Forelimb muscle (tissue), 1 donor: Measurements from ENCODE around the gene UTS2R. TPM values are rescaled to one million over a fixed set of nuclear protein-coding genes. Genes with fewer than 3 reads are reported as not detected.

Source experiments
- DNase-seq: peaks from one replicate; pipeline ENCODE4 v3.0.0-alpha.2; 2013; ENCODE audit warnings: low read depth
- polyA plus RNA-seq: library from polyadenylated mRNA; unstranded; fragments of 120-200 nt; gene quantifications from one replicate; pipeline ENCODE4 v1.2.1, GENCODE V29; 2013; ENCODE audit not compliant: insufficient read length

Gene UTS2R
- polyA plus RNA-seq, 1 donor = 5.8 TPM

DNA sequence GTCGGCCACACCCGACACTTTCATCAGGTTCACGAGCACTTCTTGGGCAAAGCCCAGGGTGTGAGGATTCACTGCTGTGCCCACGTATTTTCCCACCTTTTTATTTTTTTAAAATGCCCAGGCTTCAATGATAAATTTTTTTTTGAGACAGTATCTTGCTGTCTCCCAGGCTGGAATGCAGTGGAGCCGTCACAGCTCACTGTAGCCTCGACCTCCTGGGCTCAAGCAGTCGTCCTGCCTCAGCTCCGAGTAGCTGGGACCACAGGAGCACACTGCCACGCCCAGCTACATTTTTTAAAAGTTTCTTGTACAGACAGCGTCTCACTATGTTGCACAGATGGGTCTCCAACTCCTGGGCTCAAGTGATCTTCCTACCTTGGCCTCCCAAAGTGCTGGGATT lies 17.8 kb downstream of the UTS2R start:
- DNase-seq = no peak

DNA sequence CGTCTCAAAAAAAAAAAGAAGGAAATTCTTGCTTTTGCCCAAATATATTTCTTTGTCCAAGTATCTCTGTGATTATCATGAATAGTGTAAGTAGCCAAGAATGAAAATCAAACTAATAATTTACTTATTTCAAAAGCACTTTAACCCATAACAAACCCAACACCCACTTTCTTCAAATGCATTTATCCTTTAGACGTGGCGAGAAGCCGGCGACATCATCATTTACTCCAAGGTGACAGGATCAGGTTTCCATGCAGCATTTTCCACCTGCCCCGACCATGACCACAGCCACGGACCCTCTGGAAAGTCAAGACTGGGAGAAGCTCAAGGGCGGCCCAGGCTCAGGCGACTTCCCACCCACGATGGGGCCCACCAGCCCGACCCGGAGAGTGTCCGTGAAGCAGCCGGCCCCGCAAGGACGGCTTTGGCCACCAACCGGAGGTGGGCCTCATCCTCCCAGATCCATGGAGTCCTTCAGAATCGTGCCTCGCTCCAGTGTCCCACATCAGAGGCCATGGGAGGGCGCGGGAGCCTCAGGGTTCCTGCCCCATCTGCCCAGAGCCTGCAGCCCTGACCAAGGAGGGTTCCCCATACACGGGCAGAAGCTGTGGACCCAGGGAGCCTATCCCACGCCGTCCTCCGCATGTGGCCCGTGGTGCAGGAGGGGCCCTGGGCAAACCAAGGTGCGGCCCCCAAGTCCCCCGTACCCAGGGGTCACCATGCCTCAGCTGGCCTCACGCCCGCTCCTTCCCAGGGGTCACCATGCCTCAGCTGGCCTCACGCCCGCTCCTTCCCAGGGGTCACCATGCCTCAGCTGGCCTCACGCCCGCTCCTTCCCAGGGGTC lies 18.7 kb downstream of the UTS2R start:
- DNase-seq = no peak

DNA sequence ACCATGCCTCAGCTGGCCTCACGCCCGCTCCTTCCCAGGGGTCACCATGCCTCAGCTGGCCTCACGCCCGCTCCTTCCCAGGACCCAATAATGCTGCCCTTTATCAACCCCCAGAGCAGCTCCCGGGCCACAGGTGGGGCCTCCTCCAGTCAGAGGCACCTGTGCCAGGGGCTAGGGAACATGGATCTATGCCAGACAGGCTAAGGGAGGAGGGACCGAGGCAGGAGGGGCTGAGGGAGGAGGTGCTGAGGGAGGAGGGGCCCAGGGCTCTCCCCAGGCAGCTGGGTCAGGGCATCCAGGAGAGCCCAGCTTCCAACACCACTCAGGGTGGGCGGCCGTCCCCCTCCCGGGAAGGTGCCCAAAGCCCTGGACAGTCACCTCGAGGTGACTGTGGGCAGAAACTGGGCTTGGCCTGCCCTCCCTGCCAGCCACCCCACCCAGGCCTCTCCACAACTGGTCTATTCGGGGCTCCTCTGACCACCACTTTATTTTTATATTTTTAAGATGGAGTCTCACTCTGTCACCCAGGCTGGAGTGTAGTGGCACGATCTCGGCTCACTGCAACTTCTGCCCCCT lies 19.4 kb downstream of the UTS2R start:
- no peak for DNase-seq

DNA sequence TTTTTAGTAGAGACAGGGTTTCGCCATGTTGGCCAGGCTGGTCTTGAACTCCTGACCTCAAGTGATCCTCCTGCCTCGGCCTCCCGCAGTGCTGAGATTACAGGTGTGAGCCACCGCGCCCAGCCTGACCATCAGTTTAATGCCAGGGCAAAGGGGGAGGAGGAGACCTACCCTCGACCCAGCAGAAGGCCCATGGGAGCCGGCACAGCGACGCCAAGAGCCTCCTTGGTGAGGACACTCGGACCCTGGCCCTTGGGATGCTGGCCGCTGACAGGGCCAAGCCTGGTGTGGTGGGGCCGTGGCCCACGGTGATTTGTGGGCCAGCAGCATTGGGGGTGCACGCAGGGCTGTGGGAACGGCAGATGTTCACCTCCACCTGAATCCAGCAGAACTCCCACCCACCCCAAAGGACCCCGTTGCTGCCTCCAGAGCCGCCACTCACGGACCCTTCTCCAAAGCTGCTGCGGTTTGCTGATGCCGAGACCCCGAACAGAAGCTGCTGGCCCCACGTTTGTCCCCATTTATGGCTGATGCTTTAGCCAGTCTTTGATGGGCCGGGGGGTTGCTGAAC lies 20.0 kb downstream of the UTS2R start:
- DNase-seq = no peak

DNA sequence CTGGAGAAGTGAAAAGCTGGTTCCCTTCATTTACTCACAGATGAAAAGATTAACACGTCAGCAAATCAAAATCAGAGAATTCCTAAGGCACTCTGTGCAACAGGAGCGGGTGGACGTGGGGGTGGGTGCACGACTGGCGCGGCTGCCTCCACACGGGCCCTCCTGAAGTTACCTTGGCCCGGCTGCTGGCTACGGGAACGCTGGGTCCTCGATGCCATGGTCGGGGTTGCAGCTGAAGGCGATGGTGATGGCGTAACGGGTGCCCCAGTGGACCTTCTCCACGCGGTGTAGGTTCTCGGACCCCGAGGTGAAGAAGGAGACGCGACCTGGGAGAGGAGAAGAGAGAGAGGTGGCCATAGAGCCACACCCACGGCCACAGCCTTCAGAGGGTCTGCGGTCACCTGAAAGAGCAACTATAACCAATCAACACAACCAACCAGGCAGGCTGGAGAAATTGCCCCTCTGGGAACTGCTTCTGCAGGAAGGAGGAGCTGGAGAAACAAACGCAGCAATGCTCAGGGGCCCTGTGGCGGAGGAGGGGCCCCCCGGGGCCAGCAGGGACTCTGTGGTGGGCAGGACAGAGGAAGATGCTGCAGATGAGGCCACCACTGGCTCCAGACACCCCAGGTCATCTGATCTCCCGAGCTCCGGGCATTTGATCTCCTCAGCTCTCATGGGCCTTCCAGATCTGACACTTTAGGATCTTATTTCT lies 20.8 kb downstream of the UTS2R start:
- DNase-seq = no peak

DNA sequence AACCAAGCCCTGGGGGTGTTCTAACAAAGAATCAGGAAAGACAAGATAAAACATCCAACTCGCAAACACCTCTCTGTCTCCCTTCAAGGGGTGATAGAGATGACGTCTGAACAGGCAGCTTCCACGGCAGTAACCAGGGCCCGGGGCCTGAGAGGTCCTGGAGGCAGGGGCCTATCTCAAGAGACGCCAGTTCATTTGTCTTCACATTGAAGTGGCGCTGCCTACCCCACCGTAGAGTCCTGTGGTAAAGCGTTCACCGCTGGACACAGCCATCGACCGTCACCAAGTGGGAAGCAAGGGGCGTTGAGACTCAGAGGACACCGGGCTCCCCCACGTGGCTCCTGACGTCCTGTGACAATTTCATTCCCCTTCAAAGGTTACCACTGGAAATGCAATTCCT lies 21.4 kb downstream of the UTS2R start:
- DNase-seq = no peak

DNA sequence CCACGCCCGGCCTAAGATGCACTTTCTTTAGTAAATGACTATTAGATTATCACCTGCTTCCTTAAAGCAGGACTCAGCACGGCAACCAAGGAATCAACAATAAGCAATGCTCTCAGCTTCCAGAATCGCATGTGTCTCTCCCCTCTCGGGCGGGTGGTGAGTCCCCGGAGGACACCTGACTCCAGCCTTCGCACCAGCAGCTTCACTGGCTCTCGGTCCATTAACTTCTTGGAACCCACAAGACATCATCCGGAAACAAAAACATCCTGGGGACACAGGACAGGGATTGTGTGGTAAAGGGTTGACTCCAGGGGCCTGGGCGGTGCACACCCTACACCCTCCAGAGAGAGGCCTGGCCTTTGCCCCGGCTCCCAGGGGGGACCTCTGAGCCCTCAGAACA lies 22.7 kb downstream of the UTS2R start:
- no peak for DNase-seq

DNA sequence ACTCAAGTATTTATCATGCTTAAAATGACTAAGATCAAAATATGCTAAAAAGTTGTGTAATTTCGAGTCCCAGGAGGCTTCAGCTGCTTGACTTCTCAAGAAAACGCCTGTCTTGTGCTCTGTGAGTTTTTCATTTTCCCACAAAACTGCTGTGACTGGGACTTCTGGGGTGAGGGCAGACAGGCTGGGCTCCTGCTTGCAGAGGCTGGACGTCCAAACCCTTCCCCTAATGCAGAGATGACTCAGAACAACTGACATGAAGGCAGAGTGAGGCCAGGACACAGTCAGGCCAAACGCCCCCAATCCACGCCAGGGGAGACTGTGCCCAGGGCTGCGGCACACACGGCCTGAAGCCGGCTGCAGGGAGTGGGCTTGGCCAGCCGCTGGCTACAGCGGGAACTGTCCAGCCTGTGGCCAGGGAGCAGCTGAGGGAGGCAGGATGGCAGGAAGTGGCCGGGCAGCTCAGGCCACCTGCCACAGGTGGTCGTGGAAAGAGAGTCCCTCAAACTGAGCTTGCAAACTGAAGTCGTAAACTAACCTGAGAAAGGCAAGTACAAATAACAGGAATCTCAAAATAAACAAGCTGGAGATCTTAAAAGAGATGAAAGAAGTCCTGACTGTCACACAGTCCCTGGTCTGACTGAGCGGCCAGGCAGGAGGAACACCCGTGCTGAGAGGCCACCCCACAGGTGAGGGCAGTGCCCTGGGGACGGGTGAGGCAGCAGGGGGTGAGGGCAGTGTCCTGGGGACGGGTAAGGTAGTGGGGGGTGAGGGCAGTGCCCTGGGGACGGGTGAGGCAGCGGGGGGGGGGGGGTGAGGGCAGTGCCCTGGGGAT lies 25.3 kb downstream of the UTS2R start:
- no peak for DNase-seq

DNA sequence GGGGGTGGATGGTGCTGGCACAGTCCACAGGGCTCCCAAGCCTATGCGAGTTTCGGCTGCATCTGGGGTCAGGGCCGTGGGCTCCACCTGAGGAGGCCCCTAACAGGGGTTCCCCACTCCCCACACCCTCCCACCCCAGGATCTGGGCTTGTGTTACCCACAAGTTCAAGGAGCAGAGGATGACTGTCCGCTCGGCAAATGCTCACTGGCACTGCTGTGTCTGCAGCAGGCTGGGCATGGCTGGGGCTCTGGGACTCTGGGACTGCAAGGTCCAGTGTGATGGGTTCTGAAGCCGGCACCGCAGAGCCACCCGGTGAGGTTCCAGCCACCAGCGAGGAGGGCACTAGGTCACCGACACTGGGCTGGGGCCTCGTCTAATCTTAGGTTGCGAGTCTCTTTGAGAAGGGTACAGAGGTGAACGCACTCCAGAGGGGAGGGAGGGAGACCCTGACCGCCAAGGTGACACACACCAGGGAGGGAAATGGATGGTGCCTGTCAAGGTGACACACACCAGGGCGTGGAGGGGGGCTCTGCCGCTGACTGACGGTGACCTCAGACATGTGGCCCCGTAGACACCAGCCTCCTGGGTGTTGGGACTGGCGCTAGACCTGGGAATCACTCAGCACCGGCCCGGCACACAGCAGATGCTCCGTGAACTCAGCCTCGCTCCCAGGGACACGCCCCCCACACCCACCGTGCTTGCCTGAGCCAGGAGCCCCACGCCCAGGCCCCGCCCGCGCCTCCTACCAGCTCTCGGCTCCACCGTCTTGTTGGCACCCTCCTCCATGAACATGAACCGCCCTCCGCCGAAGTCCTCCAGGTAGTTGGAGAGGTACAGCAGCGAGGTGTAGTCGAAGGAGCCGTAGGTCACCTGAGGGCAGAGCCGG lies 26.1 kb downstream of the UTS2R start:
- DNase-seq = no peak

DNA sequence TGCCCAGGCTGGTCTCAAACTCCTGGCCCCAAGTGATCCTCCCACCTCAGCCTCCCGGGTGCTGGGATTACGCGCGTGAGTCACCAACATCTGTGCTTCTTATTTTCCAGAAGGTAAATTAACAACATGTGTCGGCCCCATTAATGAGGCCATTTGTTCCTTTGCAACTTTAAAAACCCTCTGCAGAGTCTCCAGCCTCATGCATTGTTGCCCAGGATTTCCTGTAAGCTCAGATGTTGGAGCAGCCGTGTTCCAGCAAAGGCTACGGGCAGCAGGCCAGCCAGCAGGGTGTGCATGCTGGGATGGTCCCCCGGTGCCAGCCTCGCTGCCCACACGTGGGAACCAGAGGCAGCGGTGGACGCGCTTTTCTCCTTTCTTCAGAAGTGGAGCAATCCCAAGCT lies 27.5 kb downstream of the UTS2R start:
- no peak for DNase-seq

DNA sequence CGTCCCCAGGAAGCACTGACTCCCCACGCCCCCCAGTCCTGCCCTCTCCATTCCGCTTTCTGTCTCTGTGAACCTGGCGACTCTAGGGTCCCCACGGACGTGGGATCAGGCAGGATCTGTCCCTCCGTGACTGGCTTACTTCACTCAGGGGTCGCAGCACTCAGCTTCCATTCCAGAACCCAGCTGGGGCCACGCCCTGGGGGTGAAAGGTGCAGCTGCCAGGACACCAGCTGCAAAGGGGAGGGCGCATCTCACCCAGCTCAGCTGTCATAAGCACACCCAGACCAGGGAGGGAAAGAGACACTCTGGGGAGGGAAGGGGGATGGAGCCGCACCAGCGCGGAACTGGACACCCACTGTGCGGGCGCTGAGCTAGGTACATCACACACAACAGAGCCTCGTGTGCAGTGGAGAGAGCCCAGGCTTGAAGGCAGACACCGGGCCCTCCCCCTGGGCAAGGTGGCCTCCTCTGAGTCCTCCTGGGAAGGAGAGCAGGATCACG lies 28.1 kb downstream of the UTS2R start:
- no peak for DNase-seq

DNA sequence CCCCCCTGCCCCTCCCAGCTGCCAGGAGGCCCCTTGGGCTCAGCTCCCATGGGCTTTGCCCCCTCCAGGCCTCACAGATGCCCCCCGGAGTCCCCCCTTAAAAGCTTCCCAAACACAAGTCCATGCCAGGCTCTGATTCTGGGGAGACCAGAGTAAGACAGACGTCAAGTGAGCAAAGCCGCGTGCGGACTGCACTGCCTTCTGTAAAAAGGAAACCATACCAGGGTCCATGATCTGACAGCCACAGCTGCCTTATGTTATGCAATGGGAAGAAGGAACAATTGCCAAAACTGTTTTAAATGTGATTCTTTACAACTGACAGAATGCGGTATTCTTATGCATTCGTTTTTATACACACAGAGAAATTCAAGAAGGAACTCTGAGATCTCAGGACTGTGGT lies 28.6 kb downstream of the UTS2R start:
- DNase-seq = no peak

DNA sequence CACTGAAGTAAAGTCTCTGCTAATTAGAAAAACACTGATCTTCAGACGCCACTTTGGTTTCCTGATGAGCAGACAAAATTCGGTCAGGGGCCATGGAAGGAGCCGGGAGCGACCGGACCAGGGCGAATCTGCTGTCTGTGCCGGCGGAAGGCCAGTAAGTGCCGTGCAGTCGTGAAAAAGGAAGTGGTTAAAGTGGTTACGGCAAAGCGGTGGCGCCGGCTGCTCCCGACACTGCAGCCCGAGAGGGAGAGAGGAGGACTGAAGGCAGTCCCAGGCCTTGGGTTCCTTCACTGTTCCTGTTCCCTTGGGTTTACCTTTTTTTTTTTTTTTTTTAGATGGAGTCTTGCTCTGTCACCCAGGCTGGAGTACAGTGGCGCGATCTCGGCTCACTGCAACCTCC lies 29.3 kb downstream of the UTS2R start:
- DNase-seq = no peak

DNA sequence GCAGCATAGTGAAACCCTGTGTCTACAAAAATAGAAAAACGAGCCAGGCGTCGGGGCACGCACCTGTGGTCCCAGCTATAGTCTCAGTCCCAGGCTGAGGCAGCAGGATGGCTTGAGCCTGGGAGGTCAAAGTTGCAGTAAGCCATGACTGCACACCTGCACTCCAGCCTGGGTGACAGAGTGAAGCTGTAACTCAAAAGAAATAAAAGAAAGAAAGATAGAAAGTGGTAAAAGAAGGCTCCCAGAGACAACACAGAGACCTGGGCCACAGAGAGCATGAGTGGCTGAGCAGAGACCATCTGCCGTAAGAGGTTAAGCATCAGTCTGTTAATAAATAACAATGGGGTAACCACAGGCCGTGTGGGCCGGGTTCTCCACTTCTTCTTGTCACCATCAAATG lies 31.3 kb downstream of the UTS2R start:
- DNase-seq = no peak

DNA sequence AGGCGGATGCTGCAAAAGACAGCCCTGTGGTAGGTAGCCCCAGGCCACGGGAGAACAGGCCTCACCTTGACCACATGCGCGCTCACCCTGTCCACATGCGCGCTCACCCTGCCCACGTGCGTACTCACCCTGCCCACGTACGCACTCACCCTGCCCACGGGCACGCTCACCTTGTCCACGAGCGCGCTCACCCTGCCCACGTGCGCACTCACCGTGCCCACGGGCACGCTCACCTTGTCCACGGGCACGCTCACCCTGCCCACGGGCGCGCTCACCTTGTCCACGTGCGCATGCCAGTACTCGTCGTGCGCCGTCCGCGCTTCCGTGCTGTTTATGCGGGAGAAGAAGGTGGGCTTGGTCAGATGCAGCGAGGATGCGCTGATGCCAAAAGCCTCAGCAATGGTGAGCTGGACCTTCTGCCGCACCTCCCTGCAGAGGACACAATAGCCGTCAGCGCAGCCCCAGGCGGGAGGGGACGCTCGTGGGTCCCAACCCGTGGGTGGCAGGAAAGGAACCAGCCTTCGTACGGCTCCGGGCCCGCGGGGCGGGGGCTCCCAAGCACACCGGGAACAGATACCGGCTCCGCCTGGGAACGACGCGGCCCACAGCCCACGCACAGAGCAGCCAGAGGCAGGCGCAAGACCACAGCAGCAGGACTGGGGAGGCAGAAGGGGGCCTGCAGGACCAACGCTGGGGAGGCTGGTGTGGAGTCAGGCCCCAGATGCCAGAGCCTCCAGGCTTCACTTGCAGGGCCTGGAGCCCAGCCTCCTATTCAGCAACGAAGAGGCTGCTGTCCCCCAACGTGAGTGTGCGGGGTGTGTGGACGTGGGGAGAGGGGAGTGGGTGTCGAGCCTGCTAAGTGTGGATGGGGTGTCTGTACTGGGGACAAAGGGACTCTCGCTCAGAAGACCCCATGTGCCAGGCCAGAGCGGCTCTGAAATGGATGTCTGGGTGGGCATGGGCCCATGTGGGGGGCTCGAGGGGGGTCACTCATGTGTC lies 32.4 kb downstream of the UTS2R start:
- DNase-seq = no peak

DNA sequence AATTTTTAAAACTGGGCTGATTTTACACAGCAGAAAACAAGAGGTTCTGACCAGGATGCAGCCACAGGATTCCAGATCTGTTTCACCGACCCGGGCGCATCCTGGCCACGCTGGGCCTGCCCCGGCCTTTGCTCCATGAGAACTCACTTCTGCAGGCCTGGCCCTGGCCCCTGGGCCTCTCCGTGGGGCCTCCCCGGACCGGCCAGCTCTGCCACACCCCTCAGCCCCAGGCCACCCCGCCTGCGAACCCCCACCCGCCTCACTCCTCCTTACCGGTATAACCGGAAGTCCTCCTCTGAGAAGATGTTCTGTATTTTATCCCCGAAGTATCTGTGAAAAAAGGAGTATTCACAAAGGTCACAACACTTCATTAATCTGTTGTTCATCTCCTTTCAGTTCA lies 33.5 kb downstream of the UTS2R start:
- no peak for DNase-seq

DNA sequence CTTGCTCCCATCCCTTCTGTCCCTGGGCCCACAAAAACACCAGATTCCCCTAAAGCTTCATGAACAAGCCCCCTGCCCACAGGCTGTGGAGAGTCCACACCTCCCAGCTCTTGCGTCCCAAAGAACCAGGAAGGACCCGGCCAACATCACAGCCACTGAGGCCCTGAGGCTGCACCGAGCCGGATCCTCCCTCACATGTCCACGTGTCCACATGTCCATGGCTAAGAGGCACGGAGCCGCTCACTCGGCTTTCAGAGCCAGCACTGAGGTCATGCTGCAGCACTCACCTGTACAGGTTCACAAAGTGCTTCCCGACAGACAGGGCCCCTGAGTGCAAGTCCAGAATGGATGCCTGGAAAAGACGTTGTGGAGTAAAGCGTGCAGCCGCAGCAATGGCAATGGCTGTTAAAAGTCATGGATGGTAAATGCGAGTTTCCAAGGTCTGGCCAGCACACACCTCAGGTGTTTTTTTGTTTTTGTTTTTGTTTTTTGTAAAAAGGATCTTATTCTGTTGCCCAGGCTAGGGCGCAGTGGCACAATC lies 34.6 kb downstream of the UTS2R start:
- no peak for DNase-seq

DNA sequence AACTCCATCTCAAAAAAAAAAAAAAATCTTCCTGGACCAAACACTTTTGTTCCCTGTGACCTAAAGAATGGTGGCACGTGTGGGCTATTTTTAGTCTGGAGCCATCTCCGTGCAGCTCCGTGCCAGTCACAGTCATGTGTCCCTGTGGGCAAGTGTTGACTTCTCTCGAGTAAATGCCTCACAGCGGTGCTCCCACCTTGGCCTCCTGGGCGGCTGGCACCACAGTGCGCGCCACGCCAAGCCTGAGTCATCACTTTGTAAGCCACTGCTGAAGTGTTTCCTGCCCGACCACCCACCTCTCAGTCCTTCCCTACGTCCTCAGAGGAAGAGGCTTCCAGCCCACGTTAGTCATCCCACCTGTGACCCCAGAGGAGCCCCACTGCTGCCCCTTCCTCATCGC lies 35.7 kb downstream of the UTS2R start:
- DNase-seq = no peak
